Liver (tissue), 9 donors: Measurements from ENCODE around the gene ARAP1. TPM values are rescaled to one million over a fixed set of nuclear protein-coding genes. Genes with fewer than 3 reads are reported as not detected.

Experiments used
- DNase-seq: peaks from one replicate; pipeline ENCODE4 v3.0.0-alpha.2; 2017; ENCODE audit warnings: low spot score
- H3K27ac ChIP-seq, 2 donors: one replicate each; pipeline ENCODE4 v1.7.0; 2013; ENCODE audit warnings: inconsistent platforms in 2 of 2, low read length in 2 of 2, control low read depth in 1 of 2, low read depth in 1 of 2, mild to moderate bottlenecking in 1 of 2
- H3K27me3 ChIP-seq, 4 donors: one replicate each; pipeline versions ENCODE4 v1.6.1 to v1.7.0; 2013; ENCODE audit warnings: low read length in 3 of 4, inconsistent platforms in 1 of 4, mild to moderate bottlenecking in 1 of 4, moderate library complexity in 1 of 4; ENCODE audit not compliant: control insufficient read depth in 4 of 4, insufficient read depth in 4 of 4
- H3K36me3 ChIP-seq, 4 donors: one replicate each; pipeline versions ENCODE4 v1.6.1 to v1.7.0; 2013; ENCODE audit warnings: low read length in 3 of 4, mild to moderate bottlenecking in 3 of 4, low read depth in 1 of 4, moderate library complexity in 1 of 4; ENCODE audit not compliant: control insufficient read depth in 4 of 4, insufficient read depth in 3 of 4
- H3K4me1 ChIP-seq, 4 donors: one replicate each; pipeline versions ENCODE4 v1.6.1 to v1.7.0; 2013; ENCODE audit warnings: low read length in 3 of 4, mild to moderate bottlenecking in 3 of 4, moderate library complexity in 1 of 4; ENCODE audit not compliant: control insufficient read depth in 4 of 4, insufficient read depth in 4 of 4
- H3K4me3 ChIP-seq, 3 donors: one replicate each; pipeline versions ENCODE4 v1.6.1 to v1.7.0; 2013; ENCODE audit warnings: low read length in 3 of 3, control low read depth in 1 of 3, low read depth in 1 of 3, mild to moderate bottlenecking in 1 of 3
- H3K9ac ChIP-seq, 2 donors: one replicate each; pipeline ENCODE4 v1.7.0; 2013; ENCODE audit warnings: low read length in 2 of 2, mild to moderate bottlenecking in 2 of 2, moderate library complexity in 2 of 2, control low read depth in 1 of 2, low read depth in 1 of 2
- H3K9me3 ChIP-seq, 4 donors: one replicate each; pipeline versions ENCODE4 v1.6.1 to v1.7.0; 2013; ENCODE audit warnings: low read length in 3 of 4; ENCODE audit not compliant: control insufficient read depth in 4 of 4
- FOXA1 ChIP-seq: IDR thresholded peaks from 2 replicates; pipeline ENCODE4 v1.6.1; 2016; ENCODE audit warnings: antibody characterized with exemption
- FOXA2 ChIP-seq: IDR thresholded peaks from 2 replicates; pipeline ENCODE4 v1.6.1; 2016; ENCODE audit warnings: antibody characterized with exemption
- GABPA ChIP-seq, 2 donors: IDR thresholded peaks in 1 of 2; conservative IDR thresholded peaks in 1 of 2; 2 replicates each; pipeline ENCODE4 v1.6.1; 2016; ENCODE audit warnings: antibody characterized with exemption in 2 of 2, mild to moderate bottlenecking in 1 of 2, moderate library complexity in 1 of 2
- HNF4G ChIP-seq: IDR thresholded peaks from 2 replicates; pipeline ENCODE4 v1.6.1; 2016; ENCODE audit warnings: antibody characterized with exemption
- JUND ChIP-seq, 2 donors: IDR thresholded peaks; 2 replicates each; pipeline ENCODE4 v1.6.1; 2016; ENCODE audit warnings: antibody characterized with exemption in 2 of 2
- NR2F2 ChIP-seq: IDR thresholded peaks from 2 replicates; pipeline ENCODE4 v1.6.1; 2016; ENCODE audit warnings: antibody characterized with exemption
- RAD21 ChIP-seq, 2 donors: IDR thresholded peaks; 2 replicates each; pipeline ENCODE4 v1.6.1; 2016; ENCODE audit warnings: antibody characterized with exemption in 2 of 2, mild to moderate bottlenecking in 2 of 2
- REST ChIP-seq: IDR thresholded peaks from 2 replicates; pipeline ENCODE4 v1.6.1; 2016; ENCODE audit warnings: antibody characterized with exemption, mild to moderate bottlenecking
- RXRA ChIP-seq, 2 donors: IDR thresholded peaks; 2 replicates each; pipeline ENCODE4 v1.6.1; 2017 to 2018; ENCODE audit warnings: antibody characterized with exemption in 2 of 2, mild to moderate bottlenecking in 1 of 2
- SP1 ChIP-seq: IDR thresholded peaks from 2 replicates; pipeline ENCODE4 v1.6.1; 2018; ENCODE audit warnings: antibody characterized with exemption, mild to moderate bottlenecking
- TAF1 ChIP-seq: conservative IDR thresholded peaks from 2 replicates; pipeline ENCODE4 v1.6.1; 2016; ENCODE audit warnings: antibody characterized with exemption, mild to moderate bottlenecking
- YY1 ChIP-seq: IDR thresholded peaks from 2 replicates; pipeline ENCODE4 v1.6.1; 2016; ENCODE audit warnings: antibody characterized with exemption, mild to moderate bottlenecking
- ZBTB33 ChIP-seq: IDR thresholded peaks from 2 replicates; pipeline ENCODE4 v1.6.1; 2016; ENCODE audit warnings: antibody characterized with exemption
- WGBS: extraction: QIAGEN DNeasy Blood & Tissue Kit; methylation state at CpG from one replicate; pipeline ENCODE4 v1.1.7; 2013; 5-methylcytosine and 5-hydroxymethylcytosine counted together
- polyA plus RNA-seq, 2 donors: library from polyadenylated mRNA; stranded (reverse) in 1 of 2; unstranded in 1 of 2; fragments of 200-250 nt in 1 of 2; fragments of >200 nt in 1 of 2; fragmentation: Nextera tagmentation in 1 of 2; extraction: Ambion mirVana in 1 of 2; gene quantifications; one replicate each; pipeline versions ENCODE4 v1.2.1 to v1.2.3, GENCODE V29; 2013 to 2015
- total RNA-seq, 2 donors: library from RNA; depleted of rRNA; stranded (reverse); fragments of >200 nt; gene quantifications; one replicate each; pipeline ENCODE4 v1.2.3, GENCODE V29; 2014
- TF ChIP-seq, protein P1 (sequence below): IDR thresholded peaks from 2 replicates; pipeline ENCODE4 v1.6.1; 2016; ENCODE audit warnings: antibody characterized with exemption
- TF ChIP-seq, protein P2 (sequence below): IDR thresholded peaks from 2 replicates; pipeline ENCODE4 v1.6.1; 2016; ENCODE audit warnings: antibody characterized with exemption
- TF ChIP-seq, protein P3 (sequence below): fragments of 150-350 bp; IDR thresholded peaks from 2 replicates; pipeline ENCODE4 v1.5.1; 2017; ENCODE audit warnings: improper control_type of control experiment, low read depth, low read length; ENCODE audit not compliant: missing input control
- donor health status: healthy.
- donor health status: healthy.
- donor health status: healthy.
- donor health status: healthy.
- donor health status: healthy.

The ARAP1 gene
- total and polyA plus RNA-seq, 4 donors = 14.4 to 77.8 (median 43.5) TPM

- no peaks in the 10 kb centered on the region for H3K36me3 ChIP-seq
- H3K27ac ChIP-seq = no peak overlapping the region
- no peaks in the 10 kb centered on the region for H3K4me1 ChIP-seq
- peaks cover 0 to 5% (median under 1%) of the 10 kb centered on the region in 4 donors for H3K27me3 ChIP-seq
- TF ChIP-seq YY1 (no peak), SP1 (no peak), FOXA2 (no peak), RAD21 (IDR thresholded peaks at IDR 0.05) (no peak)
- TF ChIP-seq, protein P1, sequence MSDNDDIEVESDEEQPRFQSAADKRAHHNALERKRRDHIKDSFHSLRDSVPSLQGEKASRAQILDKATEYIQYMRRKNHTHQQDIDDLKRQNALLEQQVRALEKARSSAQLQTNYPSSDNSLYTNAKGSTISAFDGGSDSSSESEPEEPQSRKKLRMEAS = no peak
- peaks cover 0 to 13% (median 4%) of the 10 kb centered on the region in 4 donors for H3K9me3 ChIP-seq
- H3K9ac ChIP-seq = no peak overlapping the region
- H3K4me3 ChIP-seq = no peak overlapping the region
- WGBS = 46% methylated on average over 6 of the region's 6 CpGs
- no peak for DNase-seq
Observed at GRCh38 chr11:72665911-72666472, 86.2 kb downstream of the ARAP1 start.

DNA sequence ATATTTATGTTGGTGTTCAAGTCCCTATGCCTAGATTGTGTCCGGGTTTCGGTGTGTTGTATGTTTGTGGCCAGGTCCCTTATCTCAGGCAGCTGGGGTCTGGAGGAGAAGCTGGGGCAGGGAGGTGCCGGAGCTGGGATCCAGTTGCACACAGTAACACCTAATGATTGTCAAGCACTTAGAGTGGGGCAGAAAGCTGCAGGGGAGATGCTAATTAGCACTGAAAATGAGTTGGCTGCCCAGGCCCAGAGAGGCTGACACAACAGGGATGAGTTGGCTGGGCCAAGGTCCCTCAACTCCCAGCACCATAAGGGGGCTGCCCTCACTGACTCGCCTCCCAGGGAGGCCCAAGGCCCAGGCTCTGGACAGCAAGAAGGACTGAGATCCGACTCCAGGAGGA is 90.2 kb downstream of the ARAP1 start:
- no peak overlapping the region for H3K4me3 ChIP-seq
- H3K27ac ChIP-seq = no peak overlapping the region
- TF ChIP-seq NR2F2 (no peak), FOXA1 (no peak), TAF1 (no peak), JUND (IDR thresholded peaks at IDR 0.05) (no peak), FOXA2 (no peak), SP1 (no peak), HNF4G (no peak), YY1 (no peak), RXRA (IDR thresholded peaks at IDR 0.05) (no peak), REST (no peak), ZBTB33 (no peak), GABPA (IDR thresholded peaks at IDR 0.05 in 1 of 2, conservative IDR thresholded peaks at IDR 0.05 in 1 of 2) (no peak)
- TF ChIP-seq, protein P2, sequence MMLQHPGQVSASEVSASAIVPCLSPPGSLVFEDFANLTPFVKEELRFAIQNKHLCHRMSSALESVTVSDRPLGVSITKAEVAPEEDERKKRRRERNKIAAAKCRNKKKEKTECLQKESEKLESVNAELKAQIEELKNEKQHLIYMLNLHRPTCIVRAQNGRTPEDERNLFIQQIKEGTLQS = no peak
- TF ChIP-seq, protein P3, sequence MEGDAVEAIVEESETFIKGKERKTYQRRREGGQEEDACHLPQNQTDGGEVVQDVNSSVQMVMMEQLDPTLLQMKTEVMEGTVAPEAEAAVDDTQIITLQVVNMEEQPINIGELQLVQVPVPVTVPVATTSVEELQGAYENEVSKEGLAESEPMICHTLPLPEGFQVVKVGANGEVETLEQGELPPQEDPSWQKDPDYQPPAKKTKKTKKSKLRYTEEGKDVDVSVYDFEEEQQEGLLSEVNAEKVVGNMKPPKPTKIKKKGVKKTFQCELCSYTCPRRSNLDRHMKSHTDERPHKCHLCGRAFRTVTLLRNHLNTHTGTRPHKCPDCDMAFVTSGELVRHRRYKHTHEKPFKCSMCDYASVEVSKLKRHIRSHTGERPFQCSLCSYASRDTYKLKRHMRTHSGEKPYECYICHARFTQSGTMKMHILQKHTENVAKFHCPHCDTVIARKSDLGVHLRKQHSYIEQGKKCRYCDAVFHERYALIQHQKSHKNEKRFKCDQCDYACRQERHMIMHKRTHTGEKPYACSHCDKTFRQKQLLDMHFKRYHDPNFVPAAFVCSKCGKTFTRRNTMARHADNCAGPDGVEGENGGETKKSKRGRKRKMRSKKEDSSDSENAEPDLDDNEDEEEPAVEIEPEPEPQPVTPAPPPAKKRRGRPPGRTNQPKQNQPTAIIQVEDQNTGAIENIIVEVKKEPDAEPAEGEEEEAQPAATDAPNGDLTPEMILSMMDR = no peak
- no peaks in the 10 kb centered on the region for H3K36me3 ChIP-seq
- DNase-seq = no peak
- peaks cover 0 to under 1% (median 0%) of the 10 kb centered on the region in 4 donors for H3K9me3 ChIP-seq
- WGBS = 78% methylated on average over 5 of the region's 5 CpGs
- H3K27me3 ChIP-seq = no peaks in the 10 kb centered on the region
- H3K4me1 ChIP-seq = no peaks in the 10 kb centered on the region
- no peak overlapping the region for H3K9ac ChIP-seq
